Kidney tubule cell (primary cell): Measurements from ENCODE around the gene CA11.

Experiments
- DNase-seq: peaks from one replicate; pipeline ENCODE4 v3.0.0-alpha.2; 2018; ENCODE audit warnings: low spot score

The CA11 gene

GRCh38 chr19:48613024-48613851 lies 32.7 kb downstream of the CA11 start:
- DNase-seq: no peak

GRCh38 chr19:48611872-48612271 lies 34.1 kb downstream of the CA11 start:
- DNase-seq: no peak

GRCh38 chr19:48609571-48610108 lies 36.3 kb downstream of the CA11 start:
- DNase-seq: no peak

- DNase-seq: no peak
Observed at GRCh38 chr19:48608798-48609263, 37.2 kb downstream of the CA11 start.

- DNase-seq: no peak
Observed at GRCh38 chr19:48607359-48607755, 38.6 kb downstream of the CA11 start.

- DNase-seq: no peak
Observed at GRCh38 chr19:48606463-48607358, 39.3 kb downstream of the CA11 start, which contains the start of gene SPACA4. Gene SPACA4 (plus strand): TSS chr19:48606742. CDS start chr19:48606979, 237 bp downstream.

GRCh38 chr19:48603850-48604249 lies 42.1 kb downstream of the CA11 start:
- DNase-seq: no peak

- no peak for DNase-seq
Observed at GRCh38 chr19:48603449-48603848, 42.5 kb downstream of the CA11 start.

GRCh38 chr19:48603001-48603400 lies 43.0 kb downstream of the CA11 start:
- no peak for DNase-seq

GRCh38 chr19:48600679-48601417 lies 45.1 kb downstream of the CA11 start:
- no peak for DNase-seq

GRCh38 chr19:48598996-48599700 lies 46.8 kb downstream of the CA11 start:
- DNase-seq: no peak

- DNase-seq: peak; percentile 38
Observed at GRCh38 chr19:48596679-48597465, 49.1 kb downstream of the CA11 start.

GRCh38 chr19:48596237-48596636 lies 49.8 kb downstream of the CA11 start:
- no peak for DNase-seq

- no peak for DNase-seq
Observed at GRCh38 chr19:48595833-48596232, 50.2 kb downstream of the CA11 start.

- DNase-seq: no peak
Observed at GRCh38 chr19:48595171-48595570, 50.8 kb downstream of the CA11 start.

- DNase-seq: peak; percentile 23
Observed at GRCh38 chr19:48591021-48591420, 55.0 kb downstream of the CA11 start.

- peak; percentile 98 for DNase-seq
Observed at GRCh38 chr19:48588670-48589401, 57.2 kb downstream of the CA11 start.
